ENCODE results near the gene RARRES1. TPM values are rescaled to one million over a fixed set of nuclear protein-coding genes. Genes with fewer than 3 reads are reported as not detected.
"Not testable (repeated sequence)": the region's sequence is repeated elsewhere in the genome, so short reads cannot be mapped to it uniquely, and the experiment has no call there.

The RARRES1 gene
- total RNA-seq, 1 experiment from 2014 or later = not detected

GRCh38 chr3:158701420-158702065 lies 30.7 kb downstream of the RARRES1 start:
- DNase-seq (ENCODE audit: extremely low read depth, low read depth) = no peak

- DNase-seq (ENCODE audit: extremely low read depth, low read depth) = no peak
Measured at GRCh38 chr3:158700559-158700958, 31.7 kb downstream of the RARRES1 start.

GRCh38 chr3:158696618-158697017 lies 35.6 kb downstream of the RARRES1 start:
- no peak for DNase-seq (ENCODE audit: extremely low read depth, low read depth)

- DNase-seq (ENCODE audit: extremely low read depth, low read depth) = not testable (repeated sequence)
Measured at GRCh38 chr3:158693866-158694456, 38.3 kb downstream of the RARRES1 start.

GRCh38 chr3:158685159-158685558 lies 47.1 kb downstream of the RARRES1 start:
- no peak for DNase-seq (ENCODE audit: extremely low read depth, low read depth)

- no peak for DNase-seq (ENCODE audit: extremely low read depth, low read depth)
Measured at GRCh38 chr3:158683230-158683962, 48.9 kb downstream of the RARRES1 start.

- DNase-seq (ENCODE audit: extremely low read depth, low read depth) = no peak
Measured at GRCh38 chr3:158680861-158681260, 51.4 kb downstream of the RARRES1 start.

- DNase-seq (ENCODE audit: extremely low read depth, low read depth) = no peak
Measured at GRCh38 chr3:158679547-158680000, 52.7 kb downstream of the RARRES1 start.

- DNase-seq (ENCODE audit: extremely low read depth, low read depth) = no peak
Measured at GRCh38 chr3:158678687-158679086, 53.6 kb downstream of the RARRES1 start.

GRCh38 chr3:158672215-158673176 lies 59.8 kb downstream of the RARRES1 start, which contains the start of gene LXN:
Gene LXN, minus strand, starts transcription at chr3:158672648. Its CDS starts 170 bp downstream, at chr3:158672478.
- peak; percentile 79 for DNase-seq (ENCODE audit: extremely low read depth, low read depth)

GRCh38 chr3:158671821-158672214 lies 60.4 kb downstream of the RARRES1 start:
- no peak for DNase-seq (ENCODE audit: extremely low read depth, low read depth)

GRCh38 chr3:158668506-158668905 lies 63.8 kb downstream of the RARRES1 start:
- DNase-seq (ENCODE audit: extremely low read depth, low read depth) = no peak

GRCh38 chr3:158666416-158666815 lies 65.8 kb downstream of the RARRES1 start:
- DNase-seq (ENCODE audit: extremely low read depth, low read depth) = no peak

GRCh38 chr3:158663832-158664231 lies 68.4 kb downstream of the RARRES1 start:
- DNase-seq (ENCODE audit: extremely low read depth, low read depth) = no peak

- no peak for DNase-seq (ENCODE audit: extremely low read depth, low read depth)
Measured at GRCh38 chr3:158663246-158663645, 69.0 kb downstream of the RARRES1 start.

- DNase-seq (ENCODE audit: extremely low read depth, low read depth) = no peak
Measured at GRCh38 chr3:158660711-158661110, 71.5 kb downstream of the RARRES1 start.

- DNase-seq (ENCODE audit: extremely low read depth, low read depth) = peak; percentile 46
Measured at GRCh38 chr3:158659454-158660237, 72.6 kb downstream of the RARRES1 start.

- DNase-seq (ENCODE audit: extremely low read depth, low read depth) = no peak
Measured at GRCh38 chr3:158658889-158659288, 73.4 kb downstream of the RARRES1 start.

- no peak for DNase-seq (ENCODE audit: extremely low read depth, low read depth)
Measured at GRCh38 chr3:158652463-158652862, 79.8 kb downstream of the RARRES1 start.

- DNase-seq (ENCODE audit: extremely low read depth, low read depth) = no peak
Measured at GRCh38 chr3:158651192-158651591, 81.1 kb downstream of the RARRES1 start.

Measured in NCI-H460 (cell line).